Lower lobe of right lung (tissue), 2 donors: Measurements from ENCODE around the gene C12orf60. TPM values are rescaled to one million over a fixed set of nuclear protein-coding genes. Genes with fewer than 3 reads are reported as not detected.

Experiments
- ATAC-seq, 2 donors: fragments of 200-7000 bp; cut with Tn5 transposase; one replicate each; pipeline ENCODE4 v1.9.1; 2020 to 2022; ENCODE audit warnings: mild to moderate bottlenecking in 2 of 2, moderate library complexity in 2 of 2
- DNase-seq: peaks from one replicate; pipeline ENCODE4 v3.0.0-alpha.2; 2020
- H3K27ac ChIP-seq: fragments of 200-600 bp; one replicate; pipeline ENCODE4 v1.8.0; 2022
- H3K27me3 ChIP-seq: fragments of 200-600 bp; one replicate; pipeline ENCODE4 v1.8.0; 2022; ENCODE audit warnings: low read depth
- H3K36me3 ChIP-seq: fragments of 200-600 bp; one replicate; pipeline ENCODE4 v1.8.0; 2022; ENCODE audit warnings: mild to moderate bottlenecking
- H3K4me1 ChIP-seq: fragments of 200-600 bp; one replicate; pipeline ENCODE4 v1.8.0; 2022
- H3K4me3 ChIP-seq: fragments of 200-600 bp; one replicate; pipeline ENCODE4 v1.8.0; 2022; ENCODE audit warnings: mild to moderate bottlenecking
- H3K9me3 ChIP-seq: fragments of 200-600 bp; one replicate; pipeline ENCODE4 v1.8.0; 2022
- CTCF ChIP-seq: fragments of 200-600 bp; IDR thresholded peaks from one replicate; pipeline ENCODE4 v1.8.0; 2022; ENCODE audit warnings: antibody characterized with exemption, mild to moderate bottlenecking
- intact Hi-C: fragments of 100-400 bp; cut with DNase I; formaldehyde crosslinking; loops from one replicate; pipeline ENCODE4 v1.11.0; 2022
- total RNA-seq: library from RNA; stranded (reverse); fragmentation: NEBNext Ultra II Directional; extraction: Animal tissue kit (Norgen Biotek cat#: 25700); gene quantifications from one replicate; pipeline ENCODE4 v1.2.1, GENCODE V29; 2021
- donor health status: DM: no; HTN: yes; CAD: no; lungs with severe emphysema.

The C12orf60 gene
- total RNA-seq, 1 donor from 2014 or later: 0.77 TPM

- intact Hi-C loops: no loop called here
- H3K4me3 ChIP-seq: no peak overlapping the region
- H3K27ac ChIP-seq: no peak overlapping the region
- peaks cover 12% of the 10 kb centered on the region for H3K9me3 ChIP-seq
- no peaks in the 10 kb centered on the region for H3K36me3 ChIP-seq
- TF ChIP-seq CTCF: no peak
- no peaks in the 10 kb centered on the region for H3K4me1 ChIP-seq
- ATAC-seq (no peak), DNase-seq (no peak)
- no peaks in the 10 kb centered on the region for H3K27me3 ChIP-seq
Observed at GRCh38 chr12:14858513-14858912, 55.0 kb downstream of the C12orf60 start.

GRCh38 chr12:14860490-14860889 lies 57.0 kb downstream of the C12orf60 start:
- Histone ChIP-seq H3K4me3 (no peak overlapping the region), H3K36me3 (no peaks in the 10 kb centered on the region), H3K4me1 (no peaks in the 10 kb centered on the region), H3K27me3 (no peaks in the 10 kb centered on the region), H3K9me3 (peaks cover 12% of the 10 kb centered on the region), H3K27ac (no peak overlapping the region)
- TF ChIP-seq CTCF: no peak
- intact Hi-C loops: no loop called here
- DNase-seq: no peak
- ATAC-seq: no peak

- Histone ChIP-seq H3K9me3 (no peaks in the 10 kb centered on the region), H3K4me3 (no peak overlapping the region), H3K27ac (no peak overlapping the region), H3K27me3 (no peaks in the 10 kb centered on the region), H3K4me1 (no peaks in the 10 kb centered on the region), H3K36me3 (no peaks in the 10 kb centered on the region)
- intact Hi-C loops: no loop called here
- ATAC-seq (no peak), DNase-seq (no peak)
- no peak for TF ChIP-seq CTCF
Observed at GRCh38 chr12:14868916-14869506, 65.5 kb downstream of the C12orf60 start.

GRCh38 chr12:14871247-14871646 lies 67.8 kb downstream of the C12orf60 start:
- intact Hi-C loops: no loop called here
- H3K27ac ChIP-seq: no peak overlapping the region
- DNase-seq: no peak
- ATAC-seq: no peak
- no peaks in the 10 kb centered on the region for H3K4me1 ChIP-seq
- no peak overlapping the region for H3K4me3 ChIP-seq
- H3K9me3 ChIP-seq: no peaks in the 10 kb centered on the region
- TF ChIP-seq CTCF: no peak
- no peaks in the 10 kb centered on the region for H3K27me3 ChIP-seq
- no peaks in the 10 kb centered on the region for H3K36me3 ChIP-seq

GRCh38 chr12:14871886-14872285 lies 68.4 kb downstream of the C12orf60 start:
- H3K27ac ChIP-seq: no peak overlapping the region
- H3K27me3 ChIP-seq: no peaks in the 10 kb centered on the region
- ATAC-seq (no peak), DNase-seq (no peak)
- no peaks in the 10 kb centered on the region for H3K4me1 ChIP-seq
- H3K4me3 ChIP-seq: no peak overlapping the region
- no peaks in the 10 kb centered on the region for H3K9me3 ChIP-seq
- H3K36me3 ChIP-seq: no peaks in the 10 kb centered on the region
- TF ChIP-seq CTCF: no peak
- intact Hi-C loops: no loop called here
